ENCODE results near the gene TRRAP.

The TRRAP gene

DNA sequence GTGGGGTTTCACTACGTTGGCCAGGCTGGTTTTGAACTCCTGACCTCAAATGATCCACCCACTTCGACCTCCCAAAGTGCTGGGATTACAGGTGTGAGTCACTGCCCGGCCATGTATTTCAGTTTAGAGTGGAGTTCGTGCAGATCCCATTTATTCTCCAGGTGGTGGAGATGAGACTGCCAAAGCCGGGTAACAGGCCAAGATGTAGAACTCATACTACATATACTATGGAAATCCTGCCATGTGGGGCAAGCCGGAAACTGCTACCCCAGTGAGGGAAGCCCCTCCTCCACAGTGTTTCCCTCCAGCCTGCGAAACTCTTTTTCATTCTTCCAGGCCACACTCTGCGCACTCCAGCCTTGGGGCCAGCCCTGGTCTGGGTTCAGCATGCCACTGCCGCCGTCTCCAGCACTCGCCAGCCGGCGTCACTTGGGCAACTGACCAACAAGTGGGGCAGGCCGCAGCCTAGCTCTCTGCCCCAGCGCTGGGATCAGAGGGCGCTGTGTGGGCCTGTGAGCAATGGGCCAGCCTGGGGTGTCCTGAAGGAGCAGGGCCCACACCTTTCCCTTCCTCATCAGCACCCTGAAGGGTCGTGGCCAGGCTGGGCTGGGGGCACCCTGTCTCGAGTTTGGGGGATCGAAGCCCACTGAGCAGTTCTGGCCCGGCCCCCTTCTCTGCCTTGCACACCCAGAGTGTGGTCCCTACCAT is 122.0 kb downstream of the TRRAP start:
- Histone ChIP-seq H3K27me3 (ENCODE audit: control insufficient read depth, insufficient read depth, low read length) (no peaks in the 10 kb centered on the region), H3K36me3 (ENCODE audit: control insufficient read depth, insufficient read depth, low read length) (peaks cover 92% of the 10 kb centered on the region), H3K9me3 (ENCODE audit: control insufficient read depth, insufficient read depth, low read length) (no peaks in the 10 kb centered on the region), H3K9ac (ENCODE audit: low read depth, low read length) (no peak overlapping the region), H3K4me3 (ENCODE audit: low read depth, low read length) (no peak overlapping the region), H3K4me1 (ENCODE audit: control insufficient read depth, insufficient read depth, low read length) (no peaks in the 10 kb centered on the region), H3K27ac (ENCODE audit: low read depth, low read length) (no peak overlapping the region)

DNA sequence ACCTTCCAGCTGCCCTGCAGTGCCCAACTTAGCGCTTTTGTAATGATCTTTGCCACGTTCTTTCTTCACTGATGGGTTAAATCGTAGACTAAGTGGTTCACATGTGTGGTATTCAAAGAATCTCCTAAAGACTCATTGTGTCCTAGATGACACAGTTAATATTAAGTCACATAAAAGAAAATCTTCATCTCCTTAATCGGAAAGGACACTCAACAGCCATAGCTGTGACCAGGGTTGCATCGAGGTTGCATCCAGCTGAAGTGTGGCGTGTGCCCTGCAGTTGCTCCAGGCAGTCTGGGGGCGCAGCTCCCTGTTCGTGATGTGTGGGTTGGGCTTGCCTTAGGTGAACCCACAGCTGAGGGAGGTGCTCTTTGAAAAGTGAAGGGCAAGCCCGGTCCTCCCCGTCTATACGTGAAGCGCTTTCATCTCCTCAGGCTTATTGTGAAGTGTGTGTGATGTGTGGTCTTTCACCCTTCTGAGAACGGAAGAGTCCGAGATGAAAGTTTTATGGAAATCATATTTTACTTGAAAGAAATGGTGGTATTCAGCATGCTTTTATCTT is 122.7 kb downstream of the TRRAP start:
- Histone ChIP-seq H3K4me3 (ENCODE audit: low read depth, low read length) (no peak overlapping the region), H3K27me3 (ENCODE audit: control insufficient read depth, insufficient read depth, low read length) (no peaks in the 10 kb centered on the region), H3K9me3 (ENCODE audit: control insufficient read depth, insufficient read depth, low read length) (no peaks in the 10 kb centered on the region), H3K9ac (ENCODE audit: low read depth, low read length) (no peak overlapping the region), H3K27ac (ENCODE audit: low read depth, low read length) (no peak overlapping the region), H3K4me1 (ENCODE audit: control insufficient read depth, insufficient read depth, low read length) (no peaks in the 10 kb centered on the region), H3K36me3 (ENCODE audit: control insufficient read depth, insufficient read depth, low read length) (peaks cover 92% of the 10 kb centered on the region)

DNA sequence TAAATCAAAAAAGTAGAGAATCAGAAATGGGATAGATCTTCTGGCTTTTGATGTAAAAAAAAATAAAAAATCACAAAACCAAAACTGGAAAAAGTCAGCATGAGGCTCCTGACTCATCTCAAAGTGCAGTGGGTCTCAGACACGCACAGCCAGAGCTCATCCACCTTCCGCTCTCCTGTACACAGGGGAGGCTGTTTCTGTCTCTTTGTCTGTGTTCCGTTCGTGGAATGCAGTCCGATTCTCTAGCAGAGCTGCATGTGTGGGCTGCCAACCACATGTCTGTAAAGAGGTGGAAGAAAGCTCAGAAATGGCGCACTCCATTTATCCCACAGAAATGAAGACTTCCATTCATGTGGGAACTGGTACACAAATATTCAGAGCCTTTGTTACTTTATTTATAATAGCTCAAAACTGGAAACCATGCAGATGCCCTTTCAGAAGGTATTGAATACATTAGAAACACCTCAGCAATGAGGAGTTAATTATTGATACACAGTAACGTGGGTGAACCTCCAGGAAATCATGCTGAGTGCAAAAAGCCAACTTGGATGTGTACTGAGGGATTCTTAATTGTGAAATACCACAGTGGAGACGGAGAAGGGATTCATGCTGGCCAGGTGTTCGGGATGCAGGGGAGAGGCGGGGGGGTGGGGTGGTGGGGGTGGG is 123.3 kb downstream of the TRRAP start:
- H3K36me3 ChIP-seq (ENCODE audit: control insufficient read depth, insufficient read depth, low read length), result peaks cover 92% of the 10 kb centered on the region
- no peaks in the 10 kb centered on the region for H3K9me3 ChIP-seq (ENCODE audit: control insufficient read depth, insufficient read depth, low read length)
- H3K4me3 ChIP-seq (ENCODE audit: low read depth, low read length), result no peak overlapping the region
- no peak overlapping the region for H3K27ac ChIP-seq (ENCODE audit: low read depth, low read length)
- H3K27me3 ChIP-seq (ENCODE audit: control insufficient read depth, insufficient read depth, low read length), result no peaks in the 10 kb centered on the region
- no peaks in the 10 kb centered on the region for H3K4me1 ChIP-seq (ENCODE audit: control insufficient read depth, insufficient read depth, low read length)
- no peak overlapping the region for H3K9ac ChIP-seq (ENCODE audit: low read depth, low read length)

- Histone ChIP-seq H3K36me3 (ENCODE audit: control insufficient read depth, insufficient read depth, low read length) (peaks cover 92% of the 10 kb centered on the region), H3K27me3 (ENCODE audit: control insufficient read depth, insufficient read depth, low read length) (no peaks in the 10 kb centered on the region), H3K27ac (ENCODE audit: low read depth, low read length) (no peak overlapping the region), H3K9me3 (ENCODE audit: control insufficient read depth, insufficient read depth, low read length) (no peaks in the 10 kb centered on the region), H3K4me1 (ENCODE audit: control insufficient read depth, insufficient read depth, low read length) (no peaks in the 10 kb centered on the region), H3K9ac (ENCODE audit: low read depth, low read length) (no peak overlapping the region), H3K4me3 (ENCODE audit: low read depth, low read length) (no peak overlapping the region)
Observed at GRCh38 chr7:99002148-99002826, 124.0 kb downstream of the TRRAP start.

DNA sequence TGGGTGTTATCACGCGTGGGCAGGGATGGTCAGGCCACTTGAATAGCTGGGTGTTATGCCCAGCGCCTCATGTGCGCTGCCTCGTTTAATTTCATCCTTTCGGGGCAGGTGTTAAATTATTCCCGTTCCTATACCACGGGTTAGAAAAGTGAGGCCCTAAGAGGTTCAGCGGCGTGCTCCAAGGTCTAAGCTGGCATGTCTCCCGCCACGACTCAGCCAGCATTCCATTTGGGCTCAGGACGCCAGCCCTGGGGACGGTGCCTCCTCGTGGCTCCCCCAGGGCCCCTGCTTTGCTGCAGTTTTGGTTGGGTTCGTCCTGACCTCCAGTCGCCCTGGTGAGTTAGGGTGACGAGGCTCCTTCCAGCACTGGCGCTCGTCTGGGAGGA is 124.5 kb downstream of the TRRAP start:
- Histone ChIP-seq H3K4me1 (ENCODE audit: control insufficient read depth, insufficient read depth, low read length) (no peaks in the 10 kb centered on the region), H3K9ac (ENCODE audit: low read depth, low read length) (no peak overlapping the region), H3K4me3 (ENCODE audit: low read depth, low read length) (no peak overlapping the region), H3K27ac (ENCODE audit: low read depth, low read length) (no peak overlapping the region), H3K27me3 (ENCODE audit: control insufficient read depth, insufficient read depth, low read length) (no peaks in the 10 kb centered on the region), H3K36me3 (ENCODE audit: control insufficient read depth, insufficient read depth, low read length) (peaks cover 87% of the 10 kb centered on the region), H3K9me3 (ENCODE audit: control insufficient read depth, insufficient read depth, low read length) (no peaks in the 10 kb centered on the region)

DNA sequence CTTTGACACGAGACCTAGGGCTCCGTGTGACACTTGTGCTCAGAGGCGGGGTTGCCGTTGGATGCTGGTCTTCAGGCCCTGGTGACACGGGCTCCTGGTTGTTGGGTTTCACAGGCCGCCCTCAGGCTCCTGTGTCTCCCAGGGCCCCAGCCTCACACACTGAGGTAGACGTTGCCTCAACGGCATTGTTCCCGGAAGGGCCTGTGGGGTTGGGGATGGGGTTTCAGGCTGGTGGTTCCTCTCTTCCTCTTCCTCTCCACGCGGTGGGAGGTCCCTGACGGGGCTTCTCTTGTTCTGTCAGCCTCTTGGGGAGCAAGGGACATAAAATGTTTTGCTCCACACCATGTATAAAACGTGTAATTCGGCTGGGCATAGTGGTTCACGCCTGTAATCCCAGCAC is 125.1 kb downstream of the TRRAP start:
- peaks cover 86% of the 10 kb centered on the region for H3K36me3 ChIP-seq (ENCODE audit: control insufficient read depth, insufficient read depth, low read length)

DNA sequence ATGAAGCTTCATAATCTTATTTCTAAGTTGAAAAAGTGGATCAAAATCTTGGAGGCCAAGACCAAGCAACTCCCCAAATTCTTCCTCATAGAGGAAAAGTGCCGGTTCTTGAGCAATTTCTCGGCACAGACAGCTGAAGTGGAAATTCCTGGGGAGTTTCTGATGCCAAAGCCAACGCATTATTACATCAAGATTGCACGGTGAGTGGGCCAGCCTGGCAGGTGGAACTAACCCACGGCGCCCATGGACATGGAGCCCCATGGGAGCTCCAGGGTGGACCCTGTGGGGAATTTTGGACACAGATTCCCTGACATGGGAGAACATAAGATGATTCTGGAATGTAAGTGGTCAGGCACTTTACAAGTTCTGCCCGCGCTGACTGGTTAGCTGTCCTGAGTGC is 125.9 kb downstream of the TRRAP start:
- H3K4me1 ChIP-seq (ENCODE audit: control insufficient read depth, insufficient read depth, low read length), result no peaks in the 10 kb centered on the region
- H3K9me3 ChIP-seq (ENCODE audit: control insufficient read depth, insufficient read depth, low read length), result no peaks in the 10 kb centered on the region
- peaks cover 86% of the 10 kb centered on the region for H3K36me3 ChIP-seq (ENCODE audit: control insufficient read depth, insufficient read depth, low read length)
- no peaks in the 10 kb centered on the region for H3K27me3 ChIP-seq (ENCODE audit: control insufficient read depth, insufficient read depth, low read length)
- no peak overlapping the region for H3K27ac ChIP-seq (ENCODE audit: low read depth, low read length)
- no peak overlapping the region for H3K4me3 ChIP-seq (ENCODE audit: low read depth, low read length)
- no peak overlapping the region for H3K9ac ChIP-seq (ENCODE audit: low read depth, low read length)

More for the DNA sequence above, 125.1 kb downstream of the TRRAP start:
- no peaks in the 10 kb centered on the region for H3K9me3 ChIP-seq (ENCODE audit: control insufficient read depth, insufficient read depth, low read length)
- no peaks in the 10 kb centered on the region for H3K4me1 ChIP-seq (ENCODE audit: control insufficient read depth, insufficient read depth, low read length)
- H3K9ac ChIP-seq (ENCODE audit: low read depth, low read length), result no peak overlapping the region
- no peak overlapping the region for H3K27ac ChIP-seq (ENCODE audit: low read depth, low read length)
- H3K27me3 ChIP-seq (ENCODE audit: control insufficient read depth, insufficient read depth, low read length), result no peaks in the 10 kb centered on the region
- no peak overlapping the region for H3K4me3 ChIP-seq (ENCODE audit: low read depth, low read length)

DNA sequence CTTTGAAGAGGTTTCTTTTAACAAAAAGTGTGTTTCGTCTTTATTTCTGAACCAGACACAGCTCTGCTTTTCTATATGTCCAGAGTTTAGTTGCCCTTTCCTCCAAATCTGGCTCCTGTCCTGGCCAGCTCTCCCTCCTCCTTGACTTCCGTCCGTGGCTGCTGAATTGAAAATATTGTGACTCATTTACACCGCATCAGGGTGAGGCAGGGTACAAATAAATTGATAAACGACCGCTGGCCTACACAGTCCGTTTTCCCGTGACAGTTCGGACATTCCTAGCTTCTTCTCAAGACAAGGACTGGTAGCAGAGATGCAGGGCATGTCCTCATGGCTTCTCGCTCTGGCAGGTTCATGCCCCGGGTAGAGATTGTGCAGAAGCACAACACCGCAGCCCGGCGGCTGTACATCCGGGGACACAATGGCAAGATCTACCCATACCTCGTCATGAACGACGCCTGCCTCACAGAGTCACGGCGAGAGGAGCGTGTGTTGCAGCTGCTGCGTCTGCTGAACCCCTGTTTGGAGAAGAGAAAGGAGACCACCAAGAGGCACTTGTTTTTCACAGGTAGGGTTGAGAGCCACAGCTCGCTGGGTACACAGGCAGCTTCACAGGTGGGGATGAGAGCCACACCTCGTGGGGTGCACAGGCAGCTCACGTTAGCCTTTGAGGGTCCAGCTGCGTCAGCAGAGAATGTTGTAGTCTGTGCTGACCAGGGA is 126.6 kb downstream of the TRRAP start:
- H3K27ac ChIP-seq (ENCODE audit: low read depth, low read length), result no peak overlapping the region

DNA sequence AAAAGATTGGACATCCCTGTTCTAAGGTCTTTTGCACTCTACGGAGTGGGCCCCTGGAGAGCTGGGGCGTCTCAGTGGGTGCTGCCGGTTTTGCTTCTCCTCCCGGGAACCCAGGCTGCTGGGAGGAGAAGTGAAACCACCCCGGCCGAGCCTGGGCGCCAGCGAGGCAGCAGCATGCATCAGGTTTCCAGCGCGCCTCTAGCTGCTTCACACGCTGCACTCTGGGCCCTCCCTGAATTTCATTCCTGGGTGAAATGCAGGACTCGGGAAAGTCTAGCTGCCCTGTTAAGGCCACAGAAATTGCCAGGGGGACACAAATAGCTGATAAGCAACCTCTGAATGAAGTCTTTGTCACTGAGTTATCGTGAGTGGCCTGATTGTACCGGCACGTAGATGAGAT is 127.4 kb downstream of the TRRAP start:
- H3K27ac ChIP-seq (ENCODE audit: low read depth, low read length), result no peak overlapping the region
- no peaks in the 10 kb centered on the region for H3K9me3 ChIP-seq (ENCODE audit: control insufficient read depth, insufficient read depth, low read length)
- no peaks in the 10 kb centered on the region for H3K27me3 ChIP-seq (ENCODE audit: control insufficient read depth, insufficient read depth, low read length)
- H3K4me1 ChIP-seq (ENCODE audit: control insufficient read depth, insufficient read depth, low read length), result no peaks in the 10 kb centered on the region
- H3K36me3 ChIP-seq (ENCODE audit: control insufficient read depth, insufficient read depth, low read length), result peaks cover 84% of the 10 kb centered on the region
- H3K4me3 ChIP-seq (ENCODE audit: low read depth, low read length), result no peak overlapping the region
- no peak overlapping the region for H3K9ac ChIP-seq (ENCODE audit: low read depth, low read length)

More for the DNA sequence above, 126.6 kb downstream of the TRRAP start:
- no peak overlapping the region for H3K9ac ChIP-seq (ENCODE audit: low read depth, low read length)
- H3K4me3 ChIP-seq (ENCODE audit: low read depth, low read length), result no peak overlapping the region
- no peaks in the 10 kb centered on the region for H3K4me1 ChIP-seq (ENCODE audit: control insufficient read depth, insufficient read depth, low read length)
- H3K9me3 ChIP-seq (ENCODE audit: control insufficient read depth, insufficient read depth, low read length), result no peaks in the 10 kb centered on the region
- H3K27me3 ChIP-seq (ENCODE audit: control insufficient read depth, insufficient read depth, low read length), result no peaks in the 10 kb centered on the region
- peaks cover 85% of the 10 kb centered on the region for H3K36me3 ChIP-seq (ENCODE audit: control insufficient read depth, insufficient read depth, low read length)

GRCh38 chr7:99006739-99007424 is 128.6 kb downstream of the TRRAP start:
- Histone ChIP-seq H3K36me3 (ENCODE audit: control insufficient read depth, insufficient read depth, low read length) (peaks cover 85% of the 10 kb centered on the region), H3K27ac (ENCODE audit: low read depth, low read length) (no peak overlapping the region), H3K9me3 (ENCODE audit: control insufficient read depth, insufficient read depth, low read length) (no peaks in the 10 kb centered on the region), H3K9ac (ENCODE audit: low read depth, low read length) (no peak overlapping the region), H3K27me3 (ENCODE audit: control insufficient read depth, insufficient read depth, low read length) (no peaks in the 10 kb centered on the region), H3K4me1 (ENCODE audit: control insufficient read depth, insufficient read depth, low read length) (no peaks in the 10 kb centered on the region), H3K4me3 (ENCODE audit: low read depth, low read length) (no peak overlapping the region)
